ENCODE measurements around the gene FPR3. TPM values are rescaled to one million over a fixed set of nuclear protein-coding genes. Genes with fewer than 3 reads are reported as not detected.

Gene FPR3
- total RNA-seq, 1 experiment from 2014 or later, result not detected

GRCh38 chr19:51821456-51821855 is 26.5 kb downstream of the FPR3 start:
- no peak overlapping the region for H3K27ac Mint-ChIP-seq (ENCODE audit: unreplicated experiment)
- intact Hi-C loops (cut with micrococcal nuclease; ENCODE audit: unreplicated experiment), result no loop called here
- no peaks in the 10 kb centered on the region for H3K36me3 Mint-ChIP-seq (ENCODE audit: insufficient read depth, unreplicated experiment)
- BruUV-seq (replicated peaks), result no TSS peak
- DNase-seq, result no peak
- no peak for TF ChIP-seq CTCF (IDR thresholded peaks at IDR 0.05; ENCODE audit: unreplicated experiment)
- no peaks in the 10 kb centered on the region for H3K4me1 Mint-ChIP-seq (ENCODE audit: low read depth, unreplicated experiment)
- CTCF ChIA-PET, result interaction anchor here (0.6 kb wide), 2 partner anchors 415 to 419 kb away, joined by 3 read pairs; no protein-coding TSS in a partner anchor
- no peak overlapping the region for H3K4me3 Mint-ChIP-seq (ENCODE audit: low read depth, unreplicated experiment)
- peaks cover 20% of the 10 kb centered on the region for H3K9me3 Mint-ChIP-seq (ENCODE audit: low read depth, unreplicated experiment)
- no peaks in the 10 kb centered on the region for H3K27me3 Mint-ChIP-seq (ENCODE audit: unreplicated experiment)

- CTCF ChIA-PET, result interaction anchor here (0.6 kb wide), 1 partner anchor 414 kb away, joined by 3 read pairs; no protein-coding TSS in a partner anchor
- TF ChIP-seq CTCF (IDR thresholded peaks at IDR 0.05; ENCODE audit: unreplicated experiment), result no peak
- no peak for DNase-seq
- BruUV-seq (replicated peaks), result no TSS peak
- Mint-ChIP-seq H3K27me3 (ENCODE audit: unreplicated experiment) (no peaks in the 10 kb centered on the region), H3K36me3 (ENCODE audit: insufficient read depth, unreplicated experiment) (no peaks in the 10 kb centered on the region), H3K9me3 (ENCODE audit: low read depth, unreplicated experiment) (peaks cover 20% of the 10 kb centered on the region), H3K4me1 (ENCODE audit: low read depth, unreplicated experiment) (no peaks in the 10 kb centered on the region), H3K27ac (ENCODE audit: unreplicated experiment) (no peak overlapping the region), H3K4me3 (ENCODE audit: low read depth, unreplicated experiment) (no peak overlapping the region)
- intact Hi-C loops (cut with micrococcal nuclease; ENCODE audit: unreplicated experiment), result no loop called here
Observed at GRCh38 chr19:51821921-51822320, 27.0 kb downstream of the FPR3 start.

- Mint-ChIP-seq H3K36me3 (ENCODE audit: insufficient read depth, unreplicated experiment) (no peaks in the 10 kb centered on the region), H3K9me3 (ENCODE audit: low read depth, unreplicated experiment) (peaks cover 20% of the 10 kb centered on the region), H3K27ac (ENCODE audit: unreplicated experiment) (no peak overlapping the region), H3K4me3 (ENCODE audit: low read depth, unreplicated experiment) (no peak overlapping the region), H3K4me1 (ENCODE audit: low read depth, unreplicated experiment) (no peaks in the 10 kb centered on the region), H3K27me3 (ENCODE audit: unreplicated experiment) (no peaks in the 10 kb centered on the region)
- CTCF ChIA-PET, result no interaction called here
- no TSS peak for BruUV-seq (replicated peaks)
- no peak for DNase-seq
- intact Hi-C loops (cut with micrococcal nuclease; ENCODE audit: unreplicated experiment), result no loop called here
- no peak for TF ChIP-seq CTCF (IDR thresholded peaks at IDR 0.05; ENCODE audit: unreplicated experiment)
Observed at GRCh38 chr19:51822325-51822724, 27.4 kb downstream of the FPR3 start.

GRCh38 chr19:51822946-51823345 is 28.0 kb downstream of the FPR3 start:
- H3K27ac Mint-ChIP-seq (ENCODE audit: unreplicated experiment), result no peak overlapping the region
- H3K4me3 Mint-ChIP-seq (ENCODE audit: low read depth, unreplicated experiment), result no peak overlapping the region
- H3K36me3 Mint-ChIP-seq (ENCODE audit: insufficient read depth, unreplicated experiment), result no peaks in the 10 kb centered on the region
- no TSS peak for BruUV-seq (replicated peaks)
- no peak for DNase-seq
- no peak for TF ChIP-seq CTCF (IDR thresholded peaks at IDR 0.05; ENCODE audit: unreplicated experiment)
- H3K4me1 Mint-ChIP-seq (ENCODE audit: low read depth, unreplicated experiment), result no peaks in the 10 kb centered on the region
- H3K9me3 Mint-ChIP-seq (ENCODE audit: low read depth, unreplicated experiment), result peaks cover 22% of the 10 kb centered on the region
- CTCF ChIA-PET, result no interaction called here
- no peaks in the 10 kb centered on the region for H3K27me3 Mint-ChIP-seq (ENCODE audit: unreplicated experiment)
- intact Hi-C loops (cut with micrococcal nuclease; ENCODE audit: unreplicated experiment), result no loop called here

Data from Calu3 (cell line).